Loucy (cell line): ENCODE results near the gene NCR3LG1.

Experiments
- H2AFZ ChIP-seq: fragments of 200-600 bp; sonication (generic); 2 replicates; pipeline ENCODE4 v1.6.0; 2016; ENCODE audit warnings: antibody characterized with exemption, mild to moderate bottlenecking, low read length, moderate library complexity
- H3F3A ChIP-seq: fragments of 200-600 bp; 2 replicates; pipeline ENCODE4 v1.6.0; 2016; ENCODE audit warnings: antibody characterized with exemption, low read depth, mild to moderate bottlenecking
- H3K27me3 ChIP-seq: fragments of 200-600 bp; sonication (generic); 2 replicates; pipeline ENCODE4 v1.6.1; 2014; ENCODE audit warnings: low read length, mild to moderate bottlenecking; ENCODE audit not compliant: insufficient read depth, poor library complexity, severe bottlenecking
- H3K36me3 ChIP-seq: fragments of 200-600 bp; sonication (generic); 2 replicates; pipeline ENCODE4 v1.6.1; 2016; ENCODE audit warnings: low read length; ENCODE audit not compliant: insufficient read depth
- H3K4me1 ChIP-seq: fragments of 200-600 bp; sonication (generic); 2 replicates; pipeline ENCODE4 v1.5.1; 2014; ENCODE audit warnings: low read length, mild to moderate bottlenecking; ENCODE audit not compliant: insufficient read depth, poor library complexity, severe bottlenecking
- H3K4me2 ChIP-seq: fragments of 200-600 bp; sonication (generic); 2 replicates; pipeline ENCODE4 v1.6.0; 2014; ENCODE audit warnings: antibody characterized with exemption, low read length, low read depth, mild to moderate bottlenecking; ENCODE audit not compliant: poor library complexity, severe bottlenecking
- H3K4me3 ChIP-seq: fragments of 200-600 bp; sonication (generic); 2 replicates; pipeline ENCODE4 v1.5.1; 2014; ENCODE audit warnings: low read length, mild to moderate bottlenecking, mixed read lengths; ENCODE audit not compliant: poor library complexity, severe bottlenecking
- H3K79me2 ChIP-seq: fragments of 200-600 bp; sonication (generic); 2 replicates; pipeline ENCODE4 v1.6.1; 2014; ENCODE audit warnings: low read length; ENCODE audit not compliant: insufficient read depth
- H3K9ac ChIP-seq: fragments of 200-600 bp; sonication (generic); 2 replicates; pipeline ENCODE4 v1.6.0; 2014; ENCODE audit warnings: mild to moderate bottlenecking, low read depth, low read length, moderate library complexity; ENCODE audit not compliant: poor library complexity, severe bottlenecking
- H3K9me2 ChIP-seq: fragments of 200-600 bp; sonication (generic); replicated peaks from 2 replicates; pipeline ENCODE4 v1.6.1; 2016; ENCODE audit warnings: low read depth, low read length, mixed read lengths
- H3K9me3 ChIP-seq: fragments of 200-600 bp; sonication (generic); 2 replicates; pipeline ENCODE4 v1.6.1; 2014; ENCODE audit warnings: mild to moderate bottlenecking, antibody characterized with exemption, low read length, low read depth; ENCODE audit not compliant: insufficient read depth
- H4K20me1 ChIP-seq: fragments of 200-600 bp; sonication (generic); 2 replicates; pipeline ENCODE4 v1.6.0; 2014; ENCODE audit warnings: antibody characterized with exemption, low read length, mild to moderate bottlenecking; ENCODE audit not compliant: insufficient read depth, poor library complexity, severe bottlenecking
- CTCF ChIP-seq: fragments of 200-600 bp; sonication (generic); conservative IDR thresholded peaks from 2 replicates; pipeline ENCODE4 v1.5.1; 2014; ENCODE audit warnings: mild to moderate bottlenecking, antibody characterized with exemption, low read length
- EZH2phosphoT487 ChIP-seq: fragments of 200-600 bp; IDR thresholded peaks from 2 replicates; pipeline ENCODE4 v1.6.1; 2018; ENCODE audit warnings: antibody characterized with exemption, mild to moderate bottlenecking, moderate library complexity, borderline replicate concordance

Gene NCR3LG1

DNA sequence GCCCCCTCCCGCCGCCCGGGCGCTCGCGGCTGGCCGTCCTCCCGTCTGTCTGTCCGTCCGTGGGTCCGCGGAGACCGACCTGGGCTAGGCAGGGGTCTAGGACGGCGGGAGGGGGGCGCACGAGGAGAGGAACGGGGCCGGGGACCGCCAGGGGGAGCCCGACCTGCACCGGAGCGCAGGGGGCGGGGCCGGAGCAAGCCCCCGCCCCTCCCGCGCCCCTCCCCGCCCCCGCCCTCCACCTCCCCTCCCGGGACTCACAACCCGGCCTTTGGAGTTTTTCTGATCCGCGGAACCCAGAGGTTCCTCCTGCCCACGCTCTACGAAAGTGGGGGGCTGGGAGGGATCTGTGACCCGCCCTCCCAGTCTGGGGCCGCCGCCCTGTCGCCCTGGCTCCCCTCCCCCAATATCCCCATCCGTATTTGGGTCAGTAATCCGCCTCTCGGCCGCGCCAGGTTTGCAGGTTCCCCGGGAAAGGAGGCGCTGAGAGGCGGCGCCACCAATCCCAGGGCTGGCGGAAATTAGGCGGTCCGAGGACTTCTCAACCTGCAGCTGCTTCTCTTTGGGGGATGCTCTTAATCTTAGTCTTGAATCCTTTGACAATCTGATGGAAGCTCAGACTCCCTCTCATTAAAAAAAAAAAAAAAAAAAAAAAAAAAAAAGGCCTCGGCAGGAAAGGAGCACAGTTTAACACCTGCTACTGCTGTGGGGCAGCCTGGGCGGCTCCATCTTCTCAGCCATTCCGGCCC is 37.8 kb downstream of the NCR3LG1 start:
- H3K4me2 ChIP-seq = peak overlapping the region; percentile 83
- H3K9me2 ChIP-seq = no peaks in the 10 kb centered on the region
- H3K4me3 ChIP-seq = peak overlapping the region; percentile 78
- H3K9ac ChIP-seq = no peak overlapping the region
- H2AFZ ChIP-seq = peak overlapping the region; percentile 96
- peaks cover 8% of the 10 kb centered on the region for H3K4me1 ChIP-seq
- no peaks in the 10 kb centered on the region for H3K27me3 ChIP-seq
- H3K9me3 ChIP-seq = no peaks in the 10 kb centered on the region
- H4K20me1 ChIP-seq = no peaks in the 10 kb centered on the region
- H3K36me3 ChIP-seq = no peaks in the 10 kb centered on the region
- no peaks in the 10 kb centered on the region for H3F3A ChIP-seq
- H3K79me2 ChIP-seq = no peaks in the 10 kb centered on the region
- TF ChIP-seq EZH2phosphoT487 = no peak
- peak; percentile 42 for TF ChIP-seq CTCF

GRCh38 chr11:17389957-17390649 is 38.5 kb downstream of the NCR3LG1 start:
- H3K4me2 ChIP-seq = peak overlapping the region; percentile 83
- no peaks in the 10 kb centered on the region for H3F3A ChIP-seq
- H3K9me2 ChIP-seq = no peaks in the 10 kb centered on the region
- no peaks in the 10 kb centered on the region for H4K20me1 ChIP-seq
- no peaks in the 10 kb centered on the region for H3K27me3 ChIP-seq
- H3K79me2 ChIP-seq = no peaks in the 10 kb centered on the region
- H3K36me3 ChIP-seq = no peaks in the 10 kb centered on the region
- H3K9ac ChIP-seq = no peak overlapping the region
- peak overlapping the region; percentile 78 for H3K4me3 ChIP-seq
- H3K4me1 ChIP-seq = peaks cover 8% of the 10 kb centered on the region
- TF ChIP-seq EZH2phosphoT487 = no peak
- no peak for TF ChIP-seq CTCF
- H2AFZ ChIP-seq = peak overlapping the region; percentile 96
- no peaks in the 10 kb centered on the region for H3K9me3 ChIP-seq

DNA sequence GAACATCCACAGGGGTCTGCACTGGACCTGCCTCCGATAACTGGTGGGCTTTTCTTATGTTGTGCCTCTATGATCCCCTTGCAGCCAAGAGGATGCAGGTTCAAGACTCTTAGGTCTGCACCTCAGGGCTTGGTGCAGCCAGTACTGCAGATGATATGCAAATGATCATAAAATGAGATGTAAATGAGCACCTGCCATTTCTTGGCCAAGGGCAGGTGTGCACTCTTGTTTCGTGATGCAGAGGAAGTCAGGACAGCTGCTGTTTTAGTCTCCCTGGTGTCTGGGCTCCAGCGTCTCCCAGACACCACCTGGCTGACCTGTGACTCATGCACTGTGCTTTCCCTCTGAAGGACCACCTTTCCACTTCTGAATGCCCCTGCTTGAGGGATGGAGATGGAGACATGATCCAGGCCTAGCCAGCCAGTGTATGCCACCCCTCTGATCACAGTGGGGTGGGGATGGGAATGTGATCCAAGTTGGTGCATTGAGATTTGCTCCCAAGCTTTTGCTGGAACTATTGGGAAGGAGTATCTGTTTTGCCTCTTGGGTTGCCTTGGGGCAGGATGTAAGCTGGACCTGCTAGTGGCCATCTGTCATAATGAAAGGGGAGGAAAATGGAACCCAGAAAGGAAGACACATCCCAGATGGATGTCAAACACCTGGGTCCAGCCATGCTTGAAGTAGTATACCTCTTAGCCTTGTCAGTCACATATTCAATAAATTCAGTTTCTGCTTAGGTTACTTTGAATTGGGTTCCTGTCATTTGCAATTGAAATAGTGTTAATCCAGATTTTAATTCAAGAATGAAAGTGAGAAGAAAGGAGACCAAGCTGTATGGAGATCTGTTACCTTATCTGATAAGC is 40.1 kb downstream of the NCR3LG1 start:
- no peak overlapping the region for H3K4me2 ChIP-seq
- no peaks in the 10 kb centered on the region for H3K9me2 ChIP-seq
- H3K4me3 ChIP-seq = no peak overlapping the region
- H4K20me1 ChIP-seq = no peaks in the 10 kb centered on the region
- H3K9ac ChIP-seq = no peak overlapping the region
- no peaks in the 10 kb centered on the region for H3F3A ChIP-seq
- no peaks in the 10 kb centered on the region for H3K9me3 ChIP-seq
- no peak overlapping the region for H2AFZ ChIP-seq
- H3K36me3 ChIP-seq = no peaks in the 10 kb centered on the region
- peaks cover 8% of the 10 kb centered on the region for H3K4me1 ChIP-seq
- no peaks in the 10 kb centered on the region for H3K27me3 ChIP-seq
- TF ChIP-seq EZH2phosphoT487 (no peak), CTCF (no peak)
- H3K79me2 ChIP-seq = no peaks in the 10 kb centered on the region
